K562 (cell line): ENCODE results near the gene SPRR2A. TPM values are rescaled to one million over a fixed set of nuclear protein-coding genes. Genes with fewer than 3 reads are reported as not detected.

Experiments
- ESRRA ChIP-seq: fragments of 450-650 bp; IDR thresholded peaks from 2 replicates; pipeline ENCODE4 v1.6.1; 2014; ENCODE audit warnings: low read depth, mild to moderate bottlenecking, moderate library complexity, borderline replicate concordance
- ESRRB ChIP-seq: fragments of 250-450 bp; sonication (Bioruptor Pico); IDR thresholded peaks from 2 replicates; pipeline ENCODE4 v1.5.0; 2020; ENCODE audit warnings: mild to moderate bottlenecking, moderate library complexity, borderline replicate concordance
- HDAC1 ChIP-seq, 2 experiments: fragments of 450-650 bp; IDR thresholded peaks; 2 replicates each; pipeline ENCODE4 v1.6.1; 2016 to 2017; ENCODE audit warnings: inconsistent platforms in 1 of 2, mild to moderate bottlenecking in 1 of 2, moderate library complexity in 1 of 2
- JUNB ChIP-seq: fragments of 450-650 bp; formaldehyde crosslinking; conservative IDR thresholded peaks from 2 replicates; pipeline ENCODE4 v1.4.0; 2020; ENCODE audit warnings: mild to moderate bottlenecking
- MAFF ChIP-seq: IDR thresholded peaks from 2 replicates; pipeline ENCODE4 v1.6.1; 2012; ENCODE audit warnings: low read length, improper control_type of control experiment
- MXI1 ChIP-seq: IDR thresholded peaks from 2 replicates; pipeline ENCODE4 v1.6.1; 2011; ENCODE audit warnings: low read depth, mild to moderate bottlenecking, improper control_type of control experiment, low read length
- MYC ChIP-seq, 2 experiments: fragments of 250-450 bp in 1 of 2; sonication (Bioruptor Pico) in 1 of 2; IDR thresholded peaks; 2 replicates each; pipeline versions ENCODE4 v1.5.1 to v1.6.1; 2012 to 2021; ENCODE audit warnings: low read depth in 2 of 2, borderline replicate concordance in 1 of 2, improper control_type of control experiment in 1 of 2, low read length in 1 of 2, mild to moderate bottlenecking in 1 of 2, moderate library complexity in 1 of 2
- NBN ChIP-seq: fragments of 450-650 bp; IDR thresholded peaks from 2 replicates; pipeline ENCODE4 v1.6.1; 2016; ENCODE audit warnings: low read depth, mild to moderate bottlenecking
- NFYB ChIP-seq: IDR thresholded peaks from 2 replicates; pipeline ENCODE4 v1.6.1; 2011; ENCODE audit warnings: mild to moderate bottlenecking, moderate library complexity; ENCODE audit not compliant: insufficient read length; ENCODE audit errors: extremely low read depth
- NR2F6 ChIP-seq: fragments of 450-650 bp; formaldehyde crosslinking; IDR thresholded peaks from 2 replicates; pipeline ENCODE4 v1.4.0; 2020; ENCODE audit warnings: mild to moderate bottlenecking
- POLR2A ChIP-seq: fragments of 450-650 bp; conservative IDR thresholded peaks from 2 replicates; pipeline ENCODE4 v1.6.1; 2016
- RBM22 ChIP-seq: fragments of 200-400 bp; formaldehyde crosslinking; IDR thresholded peaks from 2 replicates; pipeline ENCODE4 v1.6.1; 2018; ENCODE audit warnings: low read length, low read depth; ENCODE audit not compliant: poor library complexity, severe bottlenecking
- SRSF7 ChIP-seq: fragments of 200-400 bp; formaldehyde crosslinking; optimal IDR thresholded peaks from 2 replicates; pipeline ENCODE3; 2017; ENCODE audit warnings: mild to moderate bottlenecking, low read depth, low read length
- ZBTB17 ChIP-seq: fragments of 450-650 bp; formaldehyde crosslinking; IDR thresholded peaks from 2 replicates; pipeline ENCODE4 v1.4.0; 2020; ENCODE audit warnings: mild to moderate bottlenecking
- ZFX ChIP-seq: sonication (generic); formaldehyde crosslinking; IDR thresholded peaks from 2 replicates; pipeline ENCODE4 v1.8.0; 2022; ENCODE audit warnings: mild to moderate bottlenecking, missing genetic modification reagents, moderate library complexity
- ZNF217 ChIP-seq: sonication (generic); formaldehyde crosslinking; IDR thresholded peaks from 2 replicates; pipeline ENCODE4 v1.8.0; 2022; ENCODE audit warnings: mild to moderate bottlenecking, missing genetic modification reagents
- ZNF280B ChIP-seq: fragments of 250-450 bp; sonication (Bioruptor Pico); IDR thresholded peaks from 2 replicates; pipeline ENCODE4 v1.5.1; 2021; ENCODE audit warnings: mild to moderate bottlenecking
- polyA plus RNA-seq, 8 experiments: library from polyadenylated mRNA; depleted of rRNA in 4 of 8; stranded (reverse) in 5 of 8; unstranded in 3 of 8; fragments of >200 nt; fragmentation: Nextera tagmentation in 2 of 8; fragmentation: Illumina TruSeq in 1 of 8; extraction: Ambion mirVana in 2 of 8; extraction: Trizol in 1 of 8; gene quantifications; 2 replicates each; pipeline versions ENCODE4 v1.2.1 to v1.2.3, GENCODE V29; 2011 to 2014; ENCODE audit warnings: inconsistent platforms in 1 of 8, missing spikeins in 1 of 8
- total RNA-seq, 7 experiments: library from RNA; depleted of rRNA in 6 of 7; stranded (reverse); fragments of >200 nt in 6 of 7; fragmentation: Illumina TruSeq in 2 of 7; extraction: Trizol in 2 of 7; gene quantifications; 2 replicates each; pipeline versions ENCODE4 v1.2.1 to v1.2.3, GENCODE V29; 2011 to 2021; ENCODE audit warnings: low replicate concordance in 1 of 7
- TF ChIP-seq, protein P1 (sequence below), 2 experiments: fragments of 250-450 bp in 1 of 2; fragments of 450-650 bp in 1 of 2; sonication (Bioruptor Pico) in 1 of 2; IDR thresholded peaks; 2 replicates each; pipeline versions ENCODE4 v1.6.1 to v1.8.0; 2016 to 2021; ENCODE audit warnings: mild to moderate bottlenecking in 2 of 2, moderate library complexity in 2 of 2, missing compliant biosample characterization in 1 of 2, missing genetic modification characterization in 1 of 2
- TF ChIP-seq, protein P2 (sequence below): fragments of 450-650 bp; IDR thresholded peaks from 2 replicates; pipeline ENCODE4 v1.6.1; 2017; ENCODE audit warnings: antibody characterized with exemption
- TF ChIP-seq, protein P3 (sequence below): fragments of 450-650 bp; IDR thresholded peaks from 2 replicates; pipeline ENCODE4 v1.6.1; 2016; ENCODE audit warnings: low read depth, mild to moderate bottlenecking, moderate library complexity
- TF ChIP-seq, protein P4 (sequence below): sonication (generic); formaldehyde crosslinking; IDR thresholded peaks from 2 replicates; pipeline ENCODE4 v1.8.1; 2023; ENCODE audit warnings: mild to moderate bottlenecking, missing genetic modification reagents

The SPRR2A gene
- total and polyA plus RNA-seq, 9 of the 15 experiments (the other 6 are each of a cell fraction or from before 2014, with no cell fraction given), result 0.17 TPM; not detected in 8

- no peak for TF ChIP-seq MXI1
- TF ChIP-seq ESRRA, result peak; percentile 57; the same call in 1 of the 2 replicates
- TF ChIP-seq POLR2A, result no peak
- no peak for TF ChIP-seq MAFF
- TF ChIP-seq ESRRB (CRISPR knock-in tag), result no peak
- TF ChIP-seq MYC (IDR thresholded peaks at IDR 0.05; ENCODE audit: low read depth, low read length), result 0 out of 2 replicates have a peak, but pooled peaks have one; percentile 9
- TF ChIP-seq MYC (CRISPR knock-in tag; IDR thresholded peaks at IDR 0.05; ENCODE audit: borderline replicate concordance, low read depth), result no peak
- no peak for TF ChIP-seq JUNB (CRISPR knock-in tag)
- TF ChIP-seq ZNF217 (CRISPR knock-in tag), result no peak
- TF ChIP-seq RBM22, result no peak
- TF ChIP-seq, protein P1, sequence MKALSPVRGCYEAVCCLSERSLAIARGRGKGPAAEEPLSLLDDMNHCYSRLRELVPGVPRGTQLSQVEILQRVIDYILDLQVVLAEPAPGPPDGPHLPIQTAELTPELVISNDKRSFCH (CRISPR knock-in tag; IDR thresholded peaks at IDR 0.05), result no peak
- TF ChIP-seq, protein P1 (tag; IDR thresholded peaks at IDR 0.05), result no peak
- TF ChIP-seq, protein P2, sequence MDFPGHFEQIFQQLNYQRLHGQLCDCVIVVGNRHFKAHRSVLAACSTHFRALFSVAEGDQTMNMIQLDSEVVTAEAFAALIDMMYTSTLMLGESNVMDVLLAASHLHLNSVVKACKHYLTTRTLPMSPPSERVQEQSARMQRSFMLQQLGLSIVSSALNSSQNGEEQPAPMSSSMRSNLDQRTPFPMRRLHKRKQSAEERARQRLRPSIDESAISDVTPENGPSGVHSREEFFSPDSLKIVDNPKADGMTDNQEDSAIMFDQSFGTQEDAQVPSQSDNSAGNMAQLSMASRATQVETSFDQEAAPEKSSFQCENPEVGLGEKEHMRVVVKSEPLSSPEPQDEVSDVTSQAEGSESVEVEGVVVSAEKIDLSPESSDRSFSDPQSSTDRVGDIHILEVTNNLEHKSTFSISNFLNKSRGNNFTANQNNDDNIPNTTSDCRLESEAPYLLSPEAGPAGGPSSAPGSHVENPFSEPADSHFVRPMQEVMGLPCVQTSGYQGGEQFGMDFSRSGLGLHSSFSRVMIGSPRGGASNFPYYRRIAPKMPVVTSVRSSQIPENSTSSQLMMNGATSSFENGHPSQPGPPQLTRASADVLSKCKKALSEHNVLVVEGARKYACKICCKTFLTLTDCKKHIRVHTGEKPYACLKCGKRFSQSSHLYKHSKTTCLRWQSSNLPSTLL, result no peak
- no peak for TF ChIP-seq NR2F6 (CRISPR knock-in tag)
- no peak for TF ChIP-seq NFYB
- TF ChIP-seq, protein P3, sequence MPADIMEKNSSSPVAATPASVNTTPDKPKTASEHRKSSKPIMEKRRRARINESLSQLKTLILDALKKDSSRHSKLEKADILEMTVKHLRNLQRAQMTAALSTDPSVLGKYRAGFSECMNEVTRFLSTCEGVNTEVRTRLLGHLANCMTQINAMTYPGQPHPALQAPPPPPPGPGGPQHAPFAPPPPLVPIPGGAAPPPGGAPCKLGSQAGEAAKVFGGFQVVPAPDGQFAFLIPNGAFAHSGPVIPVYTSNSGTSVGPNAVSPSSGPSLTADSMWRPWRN, result peak; percentile 84
- TF ChIP-seq ZFX (CRISPR knock-in tag), result no peak
- peak; percentile 33; the same call in 1 of the 2 replicates for TF ChIP-seq NBN
- TF ChIP-seq, protein P4, sequence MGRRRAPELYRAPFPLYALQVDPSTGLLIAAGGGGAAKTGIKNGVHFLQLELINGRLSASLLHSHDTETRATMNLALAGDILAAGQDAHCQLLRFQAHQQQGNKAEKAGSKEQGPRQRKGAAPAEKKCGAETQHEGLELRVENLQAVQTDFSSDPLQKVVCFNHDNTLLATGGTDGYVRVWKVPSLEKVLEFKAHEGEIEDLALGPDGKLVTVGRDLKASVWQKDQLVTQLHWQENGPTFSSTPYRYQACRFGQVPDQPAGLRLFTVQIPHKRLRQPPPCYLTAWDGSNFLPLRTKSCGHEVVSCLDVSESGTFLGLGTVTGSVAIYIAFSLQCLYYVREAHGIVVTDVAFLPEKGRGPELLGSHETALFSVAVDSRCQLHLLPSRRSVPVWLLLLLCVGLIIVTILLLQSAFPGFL, result no peak
- no peak for TF ChIP-seq ZBTB17 (CRISPR knock-in tag)
- TF ChIP-seq SRSF7, result no peak
- TF ChIP-seq HDAC1 (IDR thresholded peaks at IDR 0.05), result peak in 1 of 2 experiments; percentile 52; a peak in 2 of 4 replicates
- no peak for TF ChIP-seq ZNF280B (CRISPR knock-in tag)
Measured at GRCh38 chr1:153058826-153059784, 1.8 kb upstream of the SPRR2A start (continued).
